Measurements from ENCODE around the gene WFIKKN2.

GRCh38 chr17:50832267-50832863 is 3.0 kb upstream of the WFIKKN2 start:
- TF ChIP-seq CTCF (conservative IDR thresholded peaks at IDR 0.05; ENCODE audit: low read depth, low read length) (no peak), CEBPB (IDR thresholded peaks at IDR 0.05; ENCODE audit: low read depth, low read length) (no peak), POLR2A (IDR thresholded peaks at IDR 0.05; ENCODE audit: low read depth, low read length) (no peak), MXI1 (IDR thresholded peaks at IDR 0.05; ENCODE audit: borderline replicate concordance, low read depth, low read length) (no peak), RCOR1 (IDR thresholded peaks at IDR 0.05; ENCODE audit: insufficient replicate concordance, low read length) (no peak), USF2 (IDR thresholded peaks at IDR 0.05; ENCODE audit: low read depth, low read length) (no peak), RAD21 (IDR thresholded peaks at IDR 0.05; ENCODE audit: low read length) (no peak), RFX5 (IDR thresholded peaks at IDR 0.05; ENCODE audit: low read depth, low read length) (no peak), MAFK (IDR thresholded peaks at IDR 0.05; ENCODE audit: low read depth, low read length) (no peak), NFE2L2 (IDR thresholded peaks at IDR 0.05; ENCODE audit: low read depth, low read length) (no peak), FOS (IDR thresholded peaks at IDR 0.05; ENCODE audit: low read depth, low read length) (no peak)

Measured in IMR-90 (cell line).